Gastroesophageal sphincter (tissue), 3 donors: ENCODE results near the gene SPART.

Experiments used
- CTCF ChIP-seq, 4 experiments: fragments of 200-600 bp in 2 of 4; fragments of 450-650 bp in 2 of 4; sonication (generic) in 1 of 4; IDR thresholded peaks; one replicate each; pipeline ENCODE4 v1.5.1; 2017 to 2019; ENCODE audit warnings: antibody characterized with exemption in 4 of 4, mild to moderate bottlenecking in 2 of 4, moderate library complexity in 2 of 4
- POLR2A ChIP-seq, 2 donors: fragments of 450-650 bp; IDR thresholded peaks; one replicate each; pipeline ENCODE4 v1.6.1; 2017; ENCODE audit warnings: antibody characterized with exemption in 2 of 2, mild to moderate bottlenecking in 2 of 2, moderate library complexity in 1 of 2

GRCh38 chr13:36360903-36361302 is 14.7 kb upstream of the SPART start:
- TF ChIP-seq CTCF (IDR thresholded peaks at IDR 0.05) (no peak), POLR2A (IDR thresholded peaks at IDR 0.05) (no peak)
